DOHH2 (cell line): ENCODE results near the gene TDRKH.
A peak's percentile ranks its signal among the peaks of the same experiment; 100 is the strongest.

Experiments
- H3F3A ChIP-seq: fragments of 200-600 bp; sonication (generic), shearing (Covaris generic); 2 replicates; pipeline ENCODE4 v1.6.0; 2016; ENCODE audit warnings: antibody characterized with exemption, mild to moderate bottlenecking; ENCODE audit not compliant: control insufficient read depth, insufficient read depth
- H3K27ac ChIP-seq: fragments of 200-600 bp; sonication (generic); 2 replicates; pipeline ENCODE4 v1.5.1; 2014; ENCODE audit warnings: low read depth, mild to moderate bottlenecking, low read length, moderate library complexity
- H3K27me3 ChIP-seq: fragments of 200-600 bp; sonication (generic); 2 replicates; pipeline ENCODE4 v1.6.1; 2014; ENCODE audit warnings: mild to moderate bottlenecking, low read length, mixed read lengths; ENCODE audit not compliant: control insufficient read depth
- H3K36me3 ChIP-seq: fragments of 200-600 bp; sonication (generic); 2 replicates; pipeline ENCODE4 v1.6.1; 2014; ENCODE audit warnings: mild to moderate bottlenecking, low read length, moderate library complexity, mixed read lengths; ENCODE audit not compliant: control insufficient read depth
- H3K4me1 ChIP-seq: fragments of 200-600 bp; sonication (generic); 2 replicates; pipeline ENCODE4 v1.6.1; 2014; ENCODE audit warnings: mild to moderate bottlenecking, low read length, mixed read lengths; ENCODE audit not compliant: control insufficient read depth
- H3K4me2 ChIP-seq: fragments of 200-600 bp; sonication (generic); 2 replicates; pipeline ENCODE4 v1.6.0; 2014; ENCODE audit warnings: mild to moderate bottlenecking, low read length, moderate library complexity
- H3K4me3 ChIP-seq: fragments of 200-600 bp; sonication (generic); 2 replicates; pipeline ENCODE4 v1.5.1; 2014; ENCODE audit warnings: mild to moderate bottlenecking, low read length, mixed read lengths
- H3K79me2 ChIP-seq: fragments of 200-600 bp; sonication (generic); 2 replicates; pipeline ENCODE4 v1.6.1; 2014; ENCODE audit warnings: mild to moderate bottlenecking, low read length, mixed read lengths; ENCODE audit not compliant: control insufficient read depth
- H3K9me2 ChIP-seq: fragments of 200-600 bp; sonication (generic); replicated peaks from 2 replicates; pipeline ENCODE4 v1.6.1; 2014; ENCODE audit warnings: mild to moderate bottlenecking, low read length, mixed read lengths; ENCODE audit not compliant: control insufficient read depth
- H3K9me3 ChIP-seq: fragments of 200-600 bp; sonication (generic); 2 replicates; pipeline ENCODE4 v1.6.1; 2014; ENCODE audit warnings: antibody characterized with exemption, low read length, mixed read lengths; ENCODE audit not compliant: control insufficient read depth, insufficient read depth
- H4K20me1 ChIP-seq: fragments of 200-600 bp; sonication (generic); 2 replicates; pipeline ENCODE4 v1.6.0; 2014; ENCODE audit warnings: low read depth, mild to moderate bottlenecking, antibody characterized with exemption, low read length, moderate library complexity; ENCODE audit not compliant: control insufficient read depth, insufficient read depth
- EZH2phosphoT487 ChIP-seq: fragments of 200-600 bp; sonication (generic); IDR thresholded peaks from 2 replicates; pipeline ENCODE4 v1.6.1; 2017; ENCODE audit warnings: borderline replicate concordance, mild to moderate bottlenecking, antibody characterized with exemption, low read length, moderate library complexity, mixed read lengths
- TF ChIP-seq, protein P1 (sequence below): fragments of 200-600 bp; sonication (generic); IDR thresholded peaks from one replicate; pipeline ENCODE4 v1.5.1; 2014; ENCODE audit warnings: antibody characterized with exemption, mild to moderate bottlenecking, low read depth, low read length; ENCODE audit not compliant: poor library complexity, severe bottlenecking

TDRKH gene

DNA sequence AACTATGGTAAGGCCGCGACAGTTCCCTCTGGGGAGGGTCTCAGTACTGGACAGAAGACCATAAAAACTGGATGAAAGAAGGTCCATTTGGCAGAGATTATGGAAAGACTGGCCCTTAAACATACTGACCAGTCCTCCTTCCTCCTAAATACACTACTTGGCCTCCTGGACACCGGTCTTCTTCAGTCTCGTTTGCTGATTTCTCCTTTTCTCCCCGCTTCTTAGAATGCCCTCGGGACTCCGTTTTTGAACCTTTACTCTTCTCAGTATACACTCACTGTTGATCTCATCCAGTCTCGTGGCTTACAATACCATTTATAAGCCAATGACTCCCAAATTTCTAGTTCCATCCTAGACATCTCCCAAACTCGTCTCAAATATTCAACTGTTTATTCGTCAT lies 26.3 kb downstream of the TDRKH start:
- H3K27ac ChIP-seq = peak overlapping the region; percentile 40; the same call in 1 of the 2 replicates
- H3K9me3 ChIP-seq = no peaks in the 10 kb centered on the region
- H3K9me2 ChIP-seq = no peaks in the 10 kb centered on the region
- peaks cover 33% of the 10 kb centered on the region for H3K36me3 ChIP-seq
- peak overlapping the region; percentile 91 for H3K4me3 ChIP-seq
- peak overlapping the region; percentile 65 for H3K4me2 ChIP-seq
- peaks cover 5% of the 10 kb centered on the region; the same call in 1 of the 2 replicates for H3F3A ChIP-seq
- no peak for TF ChIP-seq EZH2phosphoT487
- TF ChIP-seq, protein P1, sequence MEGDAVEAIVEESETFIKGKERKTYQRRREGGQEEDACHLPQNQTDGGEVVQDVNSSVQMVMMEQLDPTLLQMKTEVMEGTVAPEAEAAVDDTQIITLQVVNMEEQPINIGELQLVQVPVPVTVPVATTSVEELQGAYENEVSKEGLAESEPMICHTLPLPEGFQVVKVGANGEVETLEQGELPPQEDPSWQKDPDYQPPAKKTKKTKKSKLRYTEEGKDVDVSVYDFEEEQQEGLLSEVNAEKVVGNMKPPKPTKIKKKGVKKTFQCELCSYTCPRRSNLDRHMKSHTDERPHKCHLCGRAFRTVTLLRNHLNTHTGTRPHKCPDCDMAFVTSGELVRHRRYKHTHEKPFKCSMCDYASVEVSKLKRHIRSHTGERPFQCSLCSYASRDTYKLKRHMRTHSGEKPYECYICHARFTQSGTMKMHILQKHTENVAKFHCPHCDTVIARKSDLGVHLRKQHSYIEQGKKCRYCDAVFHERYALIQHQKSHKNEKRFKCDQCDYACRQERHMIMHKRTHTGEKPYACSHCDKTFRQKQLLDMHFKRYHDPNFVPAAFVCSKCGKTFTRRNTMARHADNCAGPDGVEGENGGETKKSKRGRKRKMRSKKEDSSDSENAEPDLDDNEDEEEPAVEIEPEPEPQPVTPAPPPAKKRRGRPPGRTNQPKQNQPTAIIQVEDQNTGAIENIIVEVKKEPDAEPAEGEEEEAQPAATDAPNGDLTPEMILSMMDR = no peak
- H3K79me2 ChIP-seq = peaks cover 20% of the 10 kb centered on the region
- no peaks in the 10 kb centered on the region for H4K20me1 ChIP-seq
- no peaks in the 10 kb centered on the region for H3K27me3 ChIP-seq
- H3K4me1 ChIP-seq = peaks cover 14% of the 10 kb centered on the region

DNA sequence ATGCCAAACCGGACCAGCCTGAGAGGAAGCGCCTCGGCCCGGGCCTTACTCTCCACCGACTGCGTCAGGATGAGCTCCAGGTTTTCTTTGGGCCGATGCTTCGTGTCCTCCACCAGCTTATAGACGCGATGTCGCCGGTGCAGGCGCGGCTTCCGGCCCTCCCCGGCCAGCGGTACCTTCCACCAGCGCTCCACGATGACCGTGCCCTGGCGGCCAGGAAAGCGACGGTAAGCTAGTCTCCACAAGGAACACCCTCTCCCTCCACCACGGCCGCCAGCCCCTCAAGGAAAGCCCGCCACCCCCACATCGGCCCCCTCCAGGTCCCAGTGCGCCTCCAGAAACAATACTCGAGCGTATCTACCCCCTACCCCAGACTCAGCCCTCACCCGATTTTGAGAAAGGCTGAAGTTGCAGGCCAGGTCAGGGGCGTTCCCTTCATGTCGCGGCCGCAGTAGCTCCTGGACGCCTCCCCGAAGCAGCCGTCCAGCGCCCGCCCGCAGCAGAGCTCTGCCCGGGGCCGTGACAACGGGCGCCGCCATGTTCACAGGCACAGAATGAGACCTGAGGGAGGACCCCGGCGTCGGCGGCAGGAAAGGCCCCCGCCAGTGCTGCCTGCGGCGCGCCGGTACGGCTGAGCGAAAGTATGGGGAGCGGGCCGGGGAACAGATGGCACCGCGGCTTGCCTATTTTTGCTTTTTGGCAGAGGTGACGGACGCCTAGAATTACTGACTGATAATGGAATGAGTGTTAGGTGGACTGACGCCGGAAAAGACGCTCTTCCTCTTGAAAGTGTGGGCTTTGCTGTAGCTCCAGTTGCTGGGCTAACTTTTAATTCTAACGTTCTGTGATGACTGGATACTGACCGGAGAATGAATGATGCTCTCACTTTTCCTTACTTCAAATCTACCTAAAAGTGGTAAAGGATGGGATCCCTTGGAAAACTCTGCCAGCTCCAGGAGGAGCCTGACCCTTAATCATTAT lies 27.1 kb downstream of the TDRKH start, which contains the start of gene MRPL9:
TSS of gene MRPL9 (minus strand) at position 556 of the 981 bp plus-strand sequence. CDS start at position 539, 17 bp downstream.
- peak within 1 kb of the TSS; percentile 40 for H3K27ac ChIP-seq
- peaks cover 20% of the 10 kb centered on the region for H3K79me2 ChIP-seq
- H3F3A ChIP-seq = peaks cover 5% of the 10 kb centered on the region; the same call in 1 of the 2 replicates
- H3K9me3 ChIP-seq = no peaks in the 10 kb centered on the region
- peak within 1 kb of the TSS; percentile 65 for H3K4me2 ChIP-seq
- no peaks in the 10 kb centered on the region for H3K9me2 ChIP-seq
- H3K4me1 ChIP-seq = peaks cover 14% of the 10 kb centered on the region
- TF ChIP-seq, protein P1 = no peak
- TF ChIP-seq EZH2phosphoT487 = no peak
- peak within 1 kb of the TSS; percentile 91 for H3K4me3 ChIP-seq
- no peaks in the 10 kb centered on the region for H4K20me1 ChIP-seq
- H3K36me3 ChIP-seq = peaks cover 38% of the 10 kb centered on the region
- H3K27me3 ChIP-seq = no peaks in the 10 kb centered on the region

DNA sequence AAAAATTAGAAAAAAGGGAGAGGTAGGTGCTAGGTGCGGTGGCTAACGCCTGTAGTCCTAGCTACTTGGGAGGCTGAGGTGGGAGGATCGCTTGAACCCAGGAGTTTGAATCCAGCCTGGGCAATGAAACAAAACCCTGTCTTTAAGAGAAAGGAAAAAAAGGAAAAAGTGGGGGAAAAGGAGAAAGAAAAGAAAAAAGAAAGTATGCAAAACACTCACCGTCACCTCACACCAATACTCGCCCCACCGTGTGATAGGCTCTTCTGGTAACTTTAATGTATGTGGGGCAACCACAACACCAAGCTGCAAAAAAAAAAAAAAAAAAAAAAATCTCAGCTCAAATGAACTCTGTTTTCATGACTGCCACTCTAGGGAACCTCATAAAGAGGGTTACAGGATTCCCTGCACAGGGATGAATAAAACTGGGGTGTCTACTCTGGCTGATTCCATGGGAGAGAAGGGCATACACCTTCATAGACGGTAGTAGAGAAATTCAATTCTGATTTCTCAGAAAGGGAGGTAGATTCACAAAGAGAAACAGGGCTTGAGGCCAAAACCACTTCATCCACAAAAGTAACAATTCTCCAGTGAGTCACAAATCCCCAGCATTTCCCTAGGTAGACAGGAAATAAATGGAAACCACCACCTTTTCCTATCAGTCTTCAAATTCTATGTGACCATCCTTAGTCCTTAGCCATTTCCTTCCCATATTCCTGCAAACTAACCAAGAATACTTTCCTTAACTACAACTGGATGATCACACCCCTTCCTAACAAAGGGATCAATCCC lies 29.5 kb downstream of the TDRKH start:
- H3K4me3 ChIP-seq = no peak overlapping the region
- H3K79me2 ChIP-seq = peaks cover 20% of the 10 kb centered on the region
- H3K27me3 ChIP-seq = no peaks in the 10 kb centered on the region
- peaks cover 5% of the 10 kb centered on the region; the same call in 1 of the 2 replicates for H3F3A ChIP-seq
- TF ChIP-seq, protein P1 = no peak
- TF ChIP-seq EZH2phosphoT487 = no peak
- peaks cover 14% of the 10 kb centered on the region for H3K4me1 ChIP-seq
- H3K9me3 ChIP-seq = no peaks in the 10 kb centered on the region
- H4K20me1 ChIP-seq = no peaks in the 10 kb centered on the region
- H3K36me3 ChIP-seq = peaks cover 45% of the 10 kb centered on the region
- H3K27ac ChIP-seq = no peak overlapping the region
- no peak overlapping the region for H3K4me2 ChIP-seq
- H3K9me2 ChIP-seq = no peaks in the 10 kb centered on the region
